CD4-positive, alpha-beta memory T cell (primary cell): ENCODE data around the gene FANCI. TPM values are rescaled to one million over a fixed set of nuclear protein-coding genes. Genes with fewer than 3 reads are reported as not detected.

ENCODE experiments used
- CTCF ChIA-PET: fragments of 350-600 bp; sonication (Branson Sonifier 250); formaldehyde crosslinking; loops from one replicate; lab custom pipeline; 2021; ENCODE audit warnings: inconsistent platforms; ENCODE audit not compliant: partially characterized antibody; lab: Charles Lee
- POLR2A ChIA-PET: fragments of 350-600 bp; sonication (Branson Sonifier 250); formaldehyde crosslinking; loops from one replicate; lab custom pipeline; 2021; ENCODE audit not compliant: partially characterized antibody; lab: Charles Lee
- DNase-seq, 5 donors: peaks; one replicate each; pipeline versions ENCODE4 v3.0.0 to v3.0.0-alpha.2; 2020 to 2022; ENCODE audit warnings: mixed read lengths in 1 of 5
- H3K27ac ChIP-seq: one replicate; pipeline ENCODE4 v1.7.0; 2013; ENCODE audit warnings: low read depth, low read length
- H3K27me3 ChIP-seq: 2 replicates; pipeline ENCODE4 v1.7.0; 2013; ENCODE audit warnings: mild to moderate bottlenecking, low read length, moderate library complexity; ENCODE audit not compliant: insufficient read depth
- H3K36me3 ChIP-seq: 2 replicates; pipeline ENCODE4 v1.7.0; 2013; ENCODE audit warnings: mild to moderate bottlenecking, low read length, moderate library complexity; ENCODE audit not compliant: insufficient read depth
- H3K4me1 ChIP-seq: 2 replicates; pipeline ENCODE4 v1.7.0; 2013; ENCODE audit warnings: mild to moderate bottlenecking, low read length, moderate library complexity; ENCODE audit not compliant: insufficient read depth
- H3K4me3 ChIP-seq, 2 donors: one replicate each; pipeline ENCODE4 v1.7.0; 2013; ENCODE audit warnings: low read length in 2 of 2, mild to moderate bottlenecking in 1 of 2
- H3K9me3 ChIP-seq, 2 donors: one replicate each; pipeline ENCODE4 v1.7.0; 2013; ENCODE audit warnings: low read length in 2 of 2, control low read depth in 1 of 2; ENCODE audit not compliant: control insufficient read depth in 1 of 2
- H3K27ac Mint-ChIP-seq, 7 donors: one replicate each; pipeline ENCODE4 v1.8.0; 2020 to 2021; ENCODE audit warnings: mixed read lengths in 7 of 7, mild to moderate bottlenecking in 6 of 7, inconsistent platforms in 3 of 7, moderate library complexity in 3 of 7
- H3K27me3 Mint-ChIP-seq, 2 donors: one replicate each; pipeline ENCODE4 v1.8.0; 2020 to 2021; ENCODE audit warnings: mixed read lengths in 2 of 2
- H3K36me3 Mint-ChIP-seq, 2 donors: one replicate each; pipeline ENCODE4 v1.8.0; 2020 to 2021; ENCODE audit warnings: mixed read lengths in 2 of 2, inconsistent platforms in 1 of 2, mild to moderate bottlenecking in 1 of 2
- H3K4me1 Mint-ChIP-seq, 4 donors: one replicate each; pipeline ENCODE4 v1.8.0; 2020 to 2021; ENCODE audit warnings: mixed read lengths in 4 of 4, mild to moderate bottlenecking in 1 of 4
- H3K4me3 Mint-ChIP-seq, 8 donors: one replicate each; pipeline ENCODE4 v1.8.0; 2020 to 2021; ENCODE audit warnings: mixed read lengths in 8 of 8, mild to moderate bottlenecking in 7 of 8, moderate library complexity in 6 of 8, inconsistent platforms in 3 of 8
- H3K9me3 Mint-ChIP-seq, 8 donors: one replicate each; pipeline ENCODE4 v1.8.0; 2020 to 2021; ENCODE audit warnings: mixed read lengths in 8 of 8, mild to moderate bottlenecking in 5 of 8, inconsistent platforms in 3 of 8, moderate library complexity in 1 of 8
- intact Hi-C: fragments of 100-400 bp; cut with micrococcal nuclease; formaldehyde crosslinking; loops from one replicate; pipeline ENCODE4 v1.15.1; 2023
- polyA plus RNA-seq, 2 donors: library from polyadenylated mRNA; unstranded; fragments of 300-500 nt; fragmentation: Illumina TruSeq; gene quantifications; one replicate each; pipeline ENCODE4 v1.2.3, GENCODE V29; 2021
- total RNA-seq, 2 experiments: library from RNA; stranded (reverse); gene quantifications; one replicate each; pipeline ENCODE4 v1.2.3, GENCODE V29; 2021

Gene FANCI
- total and polyA plus RNA-seq, 4 experiments from 2014 or later: 3.9 to 19.0 (median 8.5) TPM

DNA sequence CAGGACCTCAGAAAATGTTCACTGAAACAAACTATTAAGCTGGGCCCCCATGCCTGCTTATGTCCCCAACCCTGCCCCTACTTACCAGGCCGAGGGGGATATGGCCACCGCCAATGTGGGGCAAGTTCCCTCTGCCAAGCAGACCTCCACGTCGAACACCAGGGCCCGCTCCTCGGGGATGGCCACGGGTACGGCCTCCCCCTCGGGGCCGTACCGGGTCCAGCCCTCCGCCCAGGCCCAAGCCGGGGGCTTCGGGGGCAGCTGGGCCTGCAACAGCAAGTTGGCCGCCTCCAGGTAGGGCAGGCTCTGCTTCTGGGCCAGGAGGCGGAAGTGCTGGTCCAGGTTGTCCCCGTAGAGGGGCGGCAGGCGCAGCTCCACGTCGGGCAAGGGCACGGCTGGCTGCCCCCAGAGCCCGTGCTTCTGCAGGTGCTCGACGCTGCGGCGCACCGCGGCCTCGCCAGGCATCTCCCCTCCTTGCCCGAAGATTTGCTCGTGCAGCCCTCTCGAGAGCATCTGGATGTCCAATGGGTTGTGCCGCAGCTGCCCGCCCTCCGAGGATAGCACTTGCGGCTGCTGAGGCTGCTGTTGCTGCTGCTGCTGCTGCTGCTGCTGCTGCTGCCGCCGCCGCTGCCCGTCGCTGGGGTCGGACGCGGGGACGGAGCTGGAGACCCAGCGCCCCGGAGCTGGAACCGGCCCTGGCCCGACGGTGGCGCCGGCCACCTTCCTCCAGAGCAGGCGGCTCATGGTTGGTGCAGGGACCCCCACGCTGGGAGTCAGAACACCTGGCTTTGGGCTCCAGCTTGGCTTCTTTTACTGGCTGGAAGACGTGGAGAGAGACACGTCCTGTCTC is 89.5 kb downstream of the FANCI start:
- peaks cover 69% of the 10 kb centered on the region for H3K4me1 ChIP-seq
- no peaks in the 10 kb centered on the region for H3K27me3 ChIP-seq
- peaks cover 38 to 51% of the 10 kb centered on the region in 2 donors for H3K36me3 Mint-ChIP-seq
- CTCF ChIA-PET: interaction anchor here (0.8 to 9.1 kb wide), 4 partner anchors 9 to 126 kb away, joined by 3 to 73 read pairs (median 3); no protein-coding TSS in a partner anchor
- DNase-seq: no peak
- no peaks in the 10 kb centered on the region for H3K9me3 ChIP-seq
- intact Hi-C loops: loop anchor here (10.0 kb wide), 3 partner anchors 128 to 708 kb away; partner anchors contain the start of genes AEN and TICRR
- peaks cover 0 to 9% (median 4%) of the 10 kb centered on the region in 8 donors for H3K9me3 Mint-ChIP-seq
- H3K4me3 Mint-ChIP-seq: peak overlapping the region; percentile 76 to 86 (median 81)
- H3K27ac ChIP-seq: peak overlapping the region; percentile 69
- H3K27me3 Mint-ChIP-seq: peaks cover 2 to 7% of the 10 kb centered on the region in 2 donors
- H3K4me1 Mint-ChIP-seq: peaks cover 43 to 71% (median 55%) of the 10 kb centered on the region in 4 donors
- POLR2A ChIA-PET: interaction anchor here (1.5 to 3.2 kb wide), 3 partner anchors 9 to 900 kb away, joined by 3 to 19 read pairs (median 13); partner anchors contain the start of genes CIB1, FANCI and GDPGP1
- peaks cover 47% of the 10 kb centered on the region for H3K36me3 ChIP-seq
- H3K27ac Mint-ChIP-seq: peak overlapping the region in 6 of 7 donors; percentile 57 to 100 (median 84)
- H3K4me3 ChIP-seq: peak overlapping the region; percentile 77 to 92

DNA sequence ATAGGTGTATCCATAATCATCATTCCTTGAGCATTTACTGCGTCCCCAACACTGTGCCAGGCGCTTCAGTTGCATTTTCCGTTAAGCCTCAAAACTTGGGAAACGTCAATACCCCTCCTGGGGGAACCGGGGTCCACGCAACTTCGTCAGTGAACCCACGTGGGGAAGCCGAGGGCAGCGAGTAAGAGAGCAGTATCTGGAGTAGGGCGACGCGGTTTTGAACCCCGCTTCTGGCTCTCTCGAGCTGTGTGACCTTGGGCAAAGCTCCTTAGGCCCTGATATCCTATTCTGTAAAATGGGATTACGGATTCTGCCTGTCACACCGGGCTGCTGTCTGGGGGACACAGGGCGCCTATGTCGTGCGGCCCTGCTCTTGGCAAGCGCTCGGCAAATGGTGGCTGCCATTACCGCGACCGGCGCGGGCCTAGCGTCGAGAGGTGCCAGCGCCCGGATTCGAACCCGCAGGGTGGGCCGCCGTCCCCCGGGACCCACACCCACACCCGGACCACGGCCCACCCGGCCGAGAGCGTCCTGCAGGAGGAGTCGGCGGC is 90.3 kb downstream of the FANCI start:
- Histone ChIP-seq H3K27ac (peak overlapping the region; percentile 69), H3K36me3 (peaks cover 39% of the 10 kb centered on the region), H3K4me3 (peak overlapping the region; percentile 77 to 92), H3K4me1 (peaks cover 61% of the 10 kb centered on the region), H3K9me3 (no peaks in the 10 kb centered on the region), H3K27me3 (no peaks in the 10 kb centered on the region)
- intact Hi-C loops: loop anchor here (1.0 to 10.0 kb wide), 6 partner anchors 25 to 867 kb away; partner anchors contain the start of genes ABHD2, AEN, MRPL46 and MRPS11
- peaks cover 0 to 9% (median 4%) of the 10 kb centered on the region in 8 donors for H3K9me3 Mint-ChIP-seq
- H3K36me3 Mint-ChIP-seq: peaks cover 35 to 49% of the 10 kb centered on the region in 2 donors
- POLR2A ChIA-PET: interaction anchor here (0.7 to 3.2 kb wide), 13 partner anchors 8 to 1688 kb away, joined by 3 to 19 read pairs (median 5); partner anchors contain the start of genes ABHD2, CIB1, FANCI and GDPGP1
- H3K4me3 Mint-ChIP-seq: peak overlapping the region; percentile 74 to 86 (median 81)
- DNase-seq: no peak
- H3K27me3 Mint-ChIP-seq: peaks cover 2 to 7% of the 10 kb centered on the region in 2 donors
- peak overlapping the region; percentile 36 to 100 (median 83) for H3K27ac Mint-ChIP-seq
- H3K4me1 Mint-ChIP-seq: peaks cover 43 to 65% (median 53%) of the 10 kb centered on the region in 4 donors
- CTCF ChIA-PET: interaction anchor here (1.6 to 9.1 kb wide), 2 partner anchors 10 to 24 kb away, joined by 3 to 73 read pairs; no protein-coding TSS in a partner anchor

DNA sequence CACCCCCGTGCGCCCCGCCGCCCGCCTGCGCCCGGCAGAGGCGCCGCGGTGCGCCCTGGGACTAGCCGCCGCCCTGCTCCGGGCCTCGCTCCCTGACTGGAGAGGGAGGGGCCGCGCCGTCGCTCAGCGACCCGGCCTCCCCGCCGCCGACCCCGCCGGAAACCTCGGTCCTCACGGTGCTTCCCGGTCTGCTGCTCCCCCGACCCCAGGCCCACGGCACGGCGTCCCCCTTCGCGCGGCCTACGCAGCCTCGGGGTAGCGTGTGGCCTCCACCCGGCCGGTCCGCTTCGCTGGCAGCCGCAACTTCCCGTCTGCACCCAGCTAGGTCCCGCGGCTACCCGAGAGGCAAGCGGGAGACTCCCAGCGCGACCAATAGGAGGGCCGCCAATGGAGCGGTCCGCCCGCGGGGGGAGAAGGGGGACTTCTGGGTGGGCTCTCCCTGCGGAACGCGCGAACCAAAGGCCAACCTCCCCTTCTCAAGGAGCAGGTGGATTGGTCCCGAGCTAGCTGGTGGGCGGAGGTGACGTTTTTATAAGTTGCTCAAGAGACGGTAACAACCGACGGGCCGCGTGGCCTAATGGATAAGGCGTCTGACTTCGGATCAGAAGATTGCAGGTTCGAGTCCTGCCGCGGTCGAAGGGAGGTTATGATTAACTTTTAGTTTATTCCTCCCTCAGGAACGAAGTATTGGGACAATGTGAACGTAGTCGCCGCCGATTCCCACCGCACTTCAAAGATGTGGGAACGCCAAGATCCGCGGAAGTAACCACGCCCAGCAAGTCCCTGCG is 90.9 kb downstream of the FANCI start, which contains the start of gene POLG:
TSS of gene POLG (minus strand) at position 315 of the 788 bp plus-strand sequence. CDS start 1,070 bp downstream, outside the sequence.
- Mint-ChIP-seq H3K4me1 (peaks cover 37 to 59% (median 47%) of the 10 kb centered on the region in 4 donors), H3K27me3 (peaks cover 2 to 7% of the 10 kb centered on the region in 2 donors), H3K36me3 (peaks cover 28 to 42% of the 10 kb centered on the region in 2 donors), H3K4me3 (peak within 1 kb of the TSS; percentile 90 to 100 (median 94)), H3K27ac (peak within 1 kb of the TSS; percentile 88 to 100 (median 98)), H3K9me3 (peaks cover 0 to 9% (median 4%) of the 10 kb centered on the region in 8 donors)
- Histone ChIP-seq H3K4me1 (peaks cover 54% of the 10 kb centered on the region), H3K27ac (peak within 1 kb of the TSS; percentile 69), H3K36me3 (peaks cover 33% of the 10 kb centered on the region), H3K27me3 (no peaks in the 10 kb centered on the region), H3K9me3 (no peaks in the 10 kb centered on the region), H3K4me3 (peak within 1 kb of the TSS; percentile 81 to 92)
- ChIA-PET CTCF (interaction anchor here (1.0 to 9.1 kb wide), 3 partner anchors 11 to 95 kb away, joined by 3 to 73 read pairs (median 3); no protein-coding TSS in a partner anchor), POLR2A (interaction anchor here (0.7 to 3.2 kb wide), 17 partner anchors 9 to 1688 kb away, joined by 3 to 19 read pairs (median 5); partner anchors contain the start of genes ABHD2, CIB1, FANCI and GDPGP1)
- intact Hi-C loops: loop anchor here (1.0 to 10.0 kb wide), 8 partner anchors 24 to 868 kb away; partner anchors contain the start of genes ABHD2, AEN, FANCI and MRPL46
- peak; percentile 99 to 100 (median 99) for DNase-seq

DNA sequence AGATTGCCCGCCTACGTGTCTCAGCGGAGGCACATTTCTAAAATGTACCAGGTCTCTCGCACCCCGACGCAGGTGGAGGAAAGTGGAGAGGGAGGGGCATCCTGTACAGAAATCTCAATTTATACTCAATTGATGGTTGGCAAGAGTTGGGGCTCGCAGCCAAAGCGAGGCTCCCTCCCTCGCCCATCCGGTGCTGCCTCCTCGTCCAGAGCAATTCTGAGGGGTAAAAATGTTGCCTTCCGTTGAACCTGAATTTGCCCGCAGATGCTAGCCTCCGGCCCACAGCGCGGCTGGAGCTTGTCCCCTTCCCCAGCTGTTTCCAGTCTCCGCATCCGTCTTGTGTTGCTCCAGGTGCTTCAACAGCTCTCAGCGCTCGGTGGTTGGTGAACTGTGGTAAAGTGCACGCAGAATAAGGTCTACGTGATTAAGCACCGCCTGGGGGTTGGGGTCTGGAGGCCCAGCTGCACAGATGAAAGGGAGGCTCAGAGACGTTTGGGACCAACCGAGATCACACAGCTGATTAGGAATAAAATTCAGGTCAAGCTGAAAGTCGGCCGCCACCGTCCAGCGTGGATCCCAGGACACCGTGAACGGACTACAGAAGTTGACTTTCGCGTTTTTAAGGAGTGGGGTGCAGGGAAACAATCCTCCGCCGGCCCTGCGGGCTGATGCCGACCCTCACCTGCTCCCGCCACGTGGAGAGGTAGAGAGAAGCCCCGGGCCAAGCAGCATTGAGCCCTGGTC is 91.7 kb downstream of the FANCI start:
- peak overlapping the region; percentile 69 for H3K27ac ChIP-seq
- peak overlapping the region; percentile 81 to 92 for H3K4me3 ChIP-seq
- POLR2A ChIA-PET: interaction anchor here (0.8 to 3.2 kb wide), 16 partner anchors 12 to 1687 kb away, joined by 3 to 19 read pairs (median 5); partner anchors contain the start of genes ABHD2, FANCI, ISG20 and MRPL46
- peak in 2 of 5 donors; percentile 57 to 70 for DNase-seq
- Mint-ChIP-seq H3K9me3 (peaks cover 0 to 9% (median 4%) of the 10 kb centered on the region in 8 donors), H3K27me3 (peaks cover 2 to 7% of the 10 kb centered on the region in 2 donors), H3K27ac (peak overlapping the region; percentile 88 to 100 (median 98)), H3K4me3 (peak overlapping the region; percentile 90 to 100 (median 94)), H3K36me3 (peaks cover 21 to 34% of the 10 kb centered on the region in 2 donors), H3K4me1 (peaks cover 30 to 51% (median 40%) of the 10 kb centered on the region in 4 donors)
- H3K36me3 ChIP-seq: peaks cover 26% of the 10 kb centered on the region
- intact Hi-C loops: loop anchor here (1.0 to 10.0 kb wide), 7 partner anchors 23 to 869 kb away; partner anchors contain the start of genes AEN, FANCI, MRPL46 and MRPS11
- no peaks in the 10 kb centered on the region for H3K9me3 ChIP-seq
- peaks cover 46% of the 10 kb centered on the region for H3K4me1 ChIP-seq
- H3K27me3 ChIP-seq: no peaks in the 10 kb centered on the region
- CTCF ChIA-PET: interaction anchor here (1.0 to 9.1 kb wide), 4 partner anchors 11 to 129 kb away, joined by 3 to 73 read pairs (median 3); no protein-coding TSS in a partner anchor

DNA sequence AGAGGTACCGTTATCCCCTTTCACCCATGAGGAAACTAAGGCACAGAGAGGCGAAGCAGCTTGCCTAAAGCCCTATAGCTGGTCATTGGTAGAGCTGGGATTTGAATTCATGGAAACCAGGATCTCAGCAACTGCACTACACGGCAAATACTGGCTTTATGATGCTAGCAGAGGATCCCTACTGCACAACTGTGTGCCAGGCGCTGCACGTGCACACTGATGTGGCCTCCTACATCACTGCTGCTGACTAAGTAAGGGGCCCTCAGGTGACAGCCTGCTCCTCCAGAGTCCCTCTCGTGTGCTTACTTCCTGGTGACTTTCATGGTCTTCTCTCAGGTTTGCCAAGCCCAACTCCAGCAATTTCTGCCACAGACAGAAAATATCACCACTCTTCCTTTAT is 94.3 kb downstream of the FANCI start:
- Histone ChIP-seq H3K4me1 (peaks cover 21% of the 10 kb centered on the region), H3K27ac (no peak overlapping the region), H3K27me3 (no peaks in the 10 kb centered on the region), H3K4me3 (no peak overlapping the region), H3K9me3 (no peaks in the 10 kb centered on the region), H3K36me3 (peaks cover 3% of the 10 kb centered on the region)
- peak overlapping the region in 3 of 7 donors; percentile 7 to 100 (median 63) for H3K27ac Mint-ChIP-seq
- no peak overlapping the region for H3K4me3 Mint-ChIP-seq
- intact Hi-C loops: loop anchor here (5.0 to 10.0 kb wide), 4 partner anchors 133 to 713 kb away; partner anchors contain the start of genes AEN and TICRR
- peaks cover 0 to 9% (median 4%) of the 10 kb centered on the region in 8 donors for H3K9me3 Mint-ChIP-seq
- POLR2A ChIA-PET: no interaction called here
- peaks cover 2 to 7% of the 10 kb centered on the region in 2 donors for H3K27me3 Mint-ChIP-seq
- DNase-seq: no peak
- peaks cover 0 to 11% of the 10 kb centered on the region in 2 donors for H3K36me3 Mint-ChIP-seq
- CTCF ChIA-PET: interaction anchor here (9.1 kb wide), 1 partner anchor 20 kb away, joined by 73 read pairs; no protein-coding TSS in a partner anchor
- peaks cover 10 to 26% (median 18%) of the 10 kb centered on the region in 4 donors for H3K4me1 Mint-ChIP-seq
